Fibroblast of lung (primary cell): Measurements from ENCODE around the gene MYLK3.

Source experiments
- CTCF ChIP-seq, 2 donors: IDR thresholded peaks in 1 of 2; conservative IDR thresholded peaks in 1 of 2; 1 replicate in 1 of 2; 2 replicates in 1 of 2; pipeline ENCODE4 v1.5.1; 2011 to 2012; ENCODE audit warnings: low read length in 2 of 2, control low read depth in 1 of 2, inconsistent platforms in 1 of 2, low read depth in 1 of 2, mild to moderate bottlenecking in 1 of 2
- EZH2 ChIP-seq: IDR thresholded peaks from 2 replicates; pipeline ENCODE4 v1.5.1; 2012; ENCODE audit warnings: low read length, control low read depth, mild to moderate bottlenecking; ENCODE audit errors: missing control alignments

DNA sequence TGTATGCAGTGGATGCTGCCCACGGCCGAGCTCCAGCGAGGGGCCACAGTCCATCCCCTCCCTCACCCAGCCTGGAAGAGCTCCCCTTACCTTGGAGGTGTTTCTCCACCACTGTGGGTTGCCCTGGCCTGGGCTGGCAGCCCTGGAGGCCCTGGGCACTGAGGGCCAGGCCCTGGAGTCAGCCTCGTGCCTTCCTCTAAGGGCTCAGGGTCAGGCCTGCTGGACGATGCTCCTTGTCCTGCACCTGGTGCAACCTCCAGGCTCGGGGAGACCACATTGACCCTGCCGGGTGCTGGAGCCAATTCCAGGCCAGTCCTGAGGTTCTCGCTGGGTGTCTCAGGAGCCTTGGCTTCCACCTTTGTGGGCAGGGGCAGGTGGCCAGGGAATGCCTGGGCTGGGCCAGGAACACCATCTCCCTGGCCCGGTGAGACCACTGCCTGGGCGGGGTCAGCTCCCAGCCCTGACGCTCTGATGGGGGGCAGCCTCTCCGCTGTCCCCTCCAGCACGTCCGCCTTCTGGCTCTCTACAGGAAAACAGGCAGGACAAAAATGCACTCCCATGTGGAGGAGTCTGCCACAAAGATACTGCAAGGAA lies 10.4 kb downstream of the MYLK3 start:
- TF ChIP-seq CTCF (conservative IDR thresholded peaks at IDR 0.05 in 1 of 2, IDR thresholded peaks at IDR 0.05 in 1 of 2; ENCODE audit: low read depth in 1 of 2, low read length in 2 of 2) (no peak), EZH2 (no peak)
